Measurements from ENCODE around the gene METAP1.
"Not testable (repeated sequence)": the region's sequence is repeated elsewhere in the genome, so short reads cannot be mapped to it uniquely, and the experiment has no call there.

The METAP1 gene

GRCh38 chr4:99104153-99104552, 108.6 kb downstream of the METAP1 start:
- Histone ChIP-seq H3K9me3 (ENCODE audit: severe bottlenecking) (no peaks in the 10 kb centered on the region), H3K27me3 (ENCODE audit: insufficient read depth, poor library complexity, severe bottlenecking) (no peaks in the 10 kb centered on the region), H3K4me1 (ENCODE audit: insufficient read depth, poor library complexity, severe bottlenecking) (no peaks in the 10 kb centered on the region), H3K27ac (ENCODE audit: poor library complexity, severe bottlenecking) (no peak overlapping the region), H3K4me3 (ENCODE audit: severe bottlenecking) (no peak overlapping the region), H3K36me3 (ENCODE audit: low read depth) (no peaks in the 10 kb centered on the region)
- TF ChIP-seq, protein P1, sequence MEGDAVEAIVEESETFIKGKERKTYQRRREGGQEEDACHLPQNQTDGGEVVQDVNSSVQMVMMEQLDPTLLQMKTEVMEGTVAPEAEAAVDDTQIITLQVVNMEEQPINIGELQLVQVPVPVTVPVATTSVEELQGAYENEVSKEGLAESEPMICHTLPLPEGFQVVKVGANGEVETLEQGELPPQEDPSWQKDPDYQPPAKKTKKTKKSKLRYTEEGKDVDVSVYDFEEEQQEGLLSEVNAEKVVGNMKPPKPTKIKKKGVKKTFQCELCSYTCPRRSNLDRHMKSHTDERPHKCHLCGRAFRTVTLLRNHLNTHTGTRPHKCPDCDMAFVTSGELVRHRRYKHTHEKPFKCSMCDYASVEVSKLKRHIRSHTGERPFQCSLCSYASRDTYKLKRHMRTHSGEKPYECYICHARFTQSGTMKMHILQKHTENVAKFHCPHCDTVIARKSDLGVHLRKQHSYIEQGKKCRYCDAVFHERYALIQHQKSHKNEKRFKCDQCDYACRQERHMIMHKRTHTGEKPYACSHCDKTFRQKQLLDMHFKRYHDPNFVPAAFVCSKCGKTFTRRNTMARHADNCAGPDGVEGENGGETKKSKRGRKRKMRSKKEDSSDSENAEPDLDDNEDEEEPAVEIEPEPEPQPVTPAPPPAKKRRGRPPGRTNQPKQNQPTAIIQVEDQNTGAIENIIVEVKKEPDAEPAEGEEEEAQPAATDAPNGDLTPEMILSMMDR (IDR thresholded peaks at IDR 0.05; ENCODE audit: poor library complexity, severe bottlenecking), result no peak
- ATAC-seq (ENCODE audit: low read depth), result no peak
- no peak for DNase-seq (ENCODE audit: low spot score)

GRCh38 chr4:99109286-99109685, 113.8 kb downstream of the METAP1 start:
- not testable (repeated sequence) for DNase-seq (ENCODE audit: low spot score); ATAC-seq (ENCODE audit: low read depth)

More at GRCh38 chr4:99109286-99109685, 113.8 kb downstream of the METAP1 start:
- H3K9me3 ChIP-seq (ENCODE audit: severe bottlenecking); H3K36me3 ChIP-seq (ENCODE audit: low read depth); H3K27me3 ChIP-seq (ENCODE audit: insufficient read depth, poor library complexity, severe bottlenecking); H3K4me3 ChIP-seq (ENCODE audit: severe bottlenecking); H3K27ac ChIP-seq (ENCODE audit: poor library complexity, severe bottlenecking); H3K4me1 ChIP-seq (ENCODE audit: insufficient read depth, poor library complexity, severe bottlenecking): not testable (repeated sequence)

Measured in RWPE2 (cell line).